T-helper 2 cell (primary cell): ENCODE measurements around the gene OXTR.

ENCODE experiments used
- DNase-seq, 5 experiments: peaks; one replicate each; pipeline versions ENCODE4 v3.0.0 to v3.0.0-alpha.2; 2012 to 2022

Gene OXTR

GRCh38 chr3:8767256-8767666 is 2.2 kb downstream of the OXTR start:
- no peak for DNase-seq

- no peak for DNase-seq
These were observed 3.3 kb downstream of the OXTR start for GRCh38 chr3:8766148-8766547.

- no peak for DNase-seq
These were observed 3.9 kb downstream of the OXTR start for GRCh38 chr3:8765528-8765927.

GRCh38 chr3:8764528-8764927 is 4.9 kb downstream of the OXTR start:
- no peak for DNase-seq

GRCh38 chr3:8762607-8763377 is 6.6 kb downstream of the OXTR start:
- no peak for DNase-seq

GRCh38 chr3:8761866-8762265 is 7.5 kb downstream of the OXTR start:
- DNase-seq = no peak

GRCh38 chr3:8760506-8760905 is 8.9 kb downstream of the OXTR start:
- no peak for DNase-seq

- DNase-seq = no peak
These were observed 9.3 kb downstream of the OXTR start for GRCh38 chr3:8760091-8760490.

GRCh38 chr3:8759038-8759707 is 10.2 kb downstream of the OXTR start:
- no peak for DNase-seq

- DNase-seq = no peak
These were observed 11.6 kb downstream of the OXTR start for GRCh38 chr3:8757551-8758518.

- DNase-seq = no peak
These were observed 12.7 kb downstream of the OXTR start for GRCh38 chr3:8756671-8757070.

- no peak for DNase-seq
These were observed 13.7 kb downstream of the OXTR start for GRCh38 chr3:8755564-8756237.

GRCh38 chr3:8755097-8755496 is 14.3 kb downstream of the OXTR start:
- no peak for DNase-seq

- no peak for DNase-seq
These were observed 16.6 kb downstream of the OXTR start for GRCh38 chr3:8752832-8753231.

GRCh38 chr3:8749316-8749715 is 20.1 kb downstream of the OXTR start:
- DNase-seq = no peak

- no peak for DNase-seq
These were observed 22.6 kb downstream of the OXTR start for GRCh38 chr3:8746780-8747345.

GRCh38 chr3:8745619-8746370 is 23.6 kb downstream of the OXTR start:
- no peak for DNase-seq

GRCh38 chr3:8743911-8744310 is 25.5 kb downstream of the OXTR start:
- no peak for DNase-seq

- no peak for DNase-seq
These were observed 26.3 kb downstream of the OXTR start for GRCh38 chr3:8743021-8743601.

- DNase-seq = no peak
These were observed 27.7 kb downstream of the OXTR start for GRCh38 chr3:8741581-8742261.
